HepG2 (cell line): ENCODE data around the gene ICE2. TPM values are rescaled to one million over a fixed set of nuclear protein-coding genes. Genes with fewer than 3 reads are reported as not detected.
"Not testable (repeated sequence)": the region's sequence is repeated elsewhere in the genome, so short reads cannot be mapped to it uniquely, and the experiment has no call there.

Experiments used
- ATAC-seq: fragments of 200-7000 bp; cut with Tn5 transposase; 3 replicates; pipeline ENCODE4 v1.9.1; 2020; ENCODE audit warnings: mild to moderate bottlenecking, moderate library complexity
- BruUV-seq: library from RNA; stranded (reverse); fragments of 400-500 nt; replicated peaks from 2 replicates; lab custom pipeline; 2021; lab: Mats Ljungman, UMichigan
- CTCF ChIA-PET: fragments of 300-600 bp; formaldehyde crosslinking; extraction: SDS; loops from one replicate; lab custom pipeline; 2021; ENCODE audit warnings: low total read pairs, inconsistent platforms, low intra/inter-chr PET ratio; lab: Yijun Ruan, JAX
- POLR2A ChIA-PET: fragments of 350-600 bp; sonication (Branson Sonifier 250); formaldehyde crosslinking; loops from one replicate; lab custom pipeline; 2020; ENCODE audit warnings: antibody characterized with exemption, inconsistent platforms; lab: Yijun Ruan, JAX
- DNase-seq: peaks from one replicate; pipeline ENCODE4 v3.0.0-alpha.2; 2015; ENCODE audit warnings: low spot score
- FAIRE-seq: peaks from 3 replicates; lab custom pipeline; 2011; peaks lifted over from hg19 to GRCh38; lab: Jason Lieb, UNC
- H2AFZ ChIP-seq: one replicate; pipeline ENCODE4 v1.6.1; 2011; ENCODE audit warnings: low read length, inconsistent platforms
- H3K27ac ChIP-seq: fragments of 300-600 bp; 3 replicates; pipeline ENCODE4 v1.8.0; 2011; ENCODE audit warnings: mixed run types, mild to moderate bottlenecking, mixed read lengths, low read length, inconsistent platforms; ENCODE audit not compliant: insufficient read depth; ENCODE audit errors: extremely low read length
- H3K27me3 ChIP-seq, 2 experiments: fragments of 200-600 bp in 1 of 2; 2 replicates in 1 of 2; 3 replicates in 1 of 2; pipeline versions ENCODE4 v1.6.0 to v1.8.0; 2011; ENCODE audit warnings: low read length in 2 of 2, mild to moderate bottlenecking in 2 of 2, moderate library complexity in 2 of 2, inconsistent platforms in 1 of 2; ENCODE audit not compliant: insufficient read depth in 2 of 2, control insufficient read depth in 1 of 2
- H3K36me3 ChIP-seq, 2 experiments: fragments of 200-600 bp in 1 of 2; replicated peaks in 1 of 2; 2 replicates in 1 of 2; 3 replicates in 1 of 2; pipeline versions ENCODE4 v1.5.1 to v1.8.0; 2011; ENCODE audit warnings: low read length in 2 of 2, inconsistent platforms in 1 of 2; ENCODE audit not compliant: insufficient read depth in 2 of 2, control insufficient read depth in 1 of 2
- H3K4me1 ChIP-seq: 2 replicates; pipeline ENCODE4 v1.5.1; 2012; ENCODE audit warnings: low read length, inconsistent platforms; ENCODE audit not compliant: insufficient read depth
- H3K4me2 ChIP-seq: 2 replicates; pipeline ENCODE4 v1.6.0; 2011; ENCODE audit warnings: low read depth, low read length, inconsistent platforms
- H3K4me3 ChIP-seq, 3 experiments: fragments of 200-600 bp in 1 of 3; sonication (generic), shearing (Covaris generic) in 1 of 3; replicated peaks in 1 of 3; 2 replicates each; pipeline ENCODE4 v1.5.1; 2011 to 2016; ENCODE audit warnings: low read length in 3 of 3, inconsistent platforms in 2 of 3, low read depth in 2 of 3, mild to moderate bottlenecking in 2 of 3, control low read depth in 1 of 3, mixed read lengths in 1 of 3; ENCODE audit not compliant: insufficient read depth in 1 of 3
- H3K79me2 ChIP-seq: one replicate; pipeline ENCODE4 v1.6.1; 2011; ENCODE audit warnings: low read length, inconsistent platforms; ENCODE audit not compliant: insufficient read depth
- H3K9ac ChIP-seq: 2 replicates; pipeline ENCODE4 v1.6.0; 2011; ENCODE audit warnings: mild to moderate bottlenecking, low read depth, low read length, inconsistent platforms; ENCODE audit not compliant: insufficient read depth
- H3K9me3 ChIP-seq: 2 replicates; pipeline ENCODE4 v1.5.1; 2012; ENCODE audit warnings: mild to moderate bottlenecking, low read length
- H4K20me1 ChIP-seq: 2 replicates; pipeline ENCODE4 v1.6.0; 2011; ENCODE audit warnings: inconsistent platforms, mild to moderate bottlenecking, low read length, moderate library complexity; ENCODE audit not compliant: insufficient read depth
- MEF2D ChIP-seq: sonication (generic); formaldehyde crosslinking; IDR thresholded peaks from 2 replicates; pipeline ENCODE4 v1.5.1; 2020; ENCODE audit warnings: mild to moderate bottlenecking, missing genetic modification reagents
- NCOA5 ChIP-seq: sonication (generic); formaldehyde crosslinking; IDR thresholded peaks from 2 replicates; pipeline ENCODE4 v1.4.0; 2020; ENCODE audit warnings: missing genetic modification reagents
- SUZ12 ChIP-seq: fragments of 150-350 bp; IDR thresholded peaks from 2 replicates; pipeline ENCODE4 v1.6.1; 2014; ENCODE audit warnings: low read depth, low read length
- ZMAT3 ChIP-seq: sonication (generic); formaldehyde crosslinking; conservative IDR thresholded peaks from 2 replicates; pipeline ENCODE4 v1.7.0; 2021; ENCODE audit warnings: missing genetic modification reagents
- ZMAT5 ChIP-seq: sonication (generic); formaldehyde crosslinking; IDR thresholded peaks from 2 replicates; pipeline ENCODE4 v1.5.0; 2020; ENCODE audit warnings: mild to moderate bottlenecking, low read depth, missing genetic modification reagents, borderline replicate concordance
- ZNF331 ChIP-seq: sonication (generic); formaldehyde crosslinking; IDR thresholded peaks from 2 replicates; pipeline ENCODE4 v1.4.0; 2020; ENCODE audit warnings: missing genetic modification reagents
- ZNF577 ChIP-seq: sonication (generic); formaldehyde crosslinking; IDR thresholded peaks from 2 replicates; pipeline ENCODE4 v1.4.0; 2020; ENCODE audit warnings: mild to moderate bottlenecking, low read depth, missing genetic modification reagents, borderline replicate concordance
- ZNF580 ChIP-seq: IDR thresholded peaks from 2 replicates; pipeline ENCODE4 v1.6.1; 2016; ENCODE audit warnings: low read depth, borderline replicate concordance
- WGBS: methylation state at CpG from one replicate; pipeline ENCODE4 v1.1.6; 2017; ENCODE audit warnings: low lambda C conversion rate; 5-methylcytosine and 5-hydroxymethylcytosine counted together
- in situ Hi-C: cut with HindIII; loops from 2 replicates; pipeline ENCODE4 v1.10.0; 2017; ENCODE audit warnings: low pct_unique_long_range_greater_than_20kb; ENCODE audit not compliant: extremely low pct_ligation_motif_present
- intact Hi-C: fragments of 100-400 bp; cut with micrococcal nuclease; formaldehyde crosslinking; loops from one replicate; pipeline ENCODE4 v1.10.0; 2022; ENCODE audit not compliant: unreplicated experiment
- polyA plus RNA-seq, 8 experiments: library from polyadenylated mRNA; depleted of rRNA in 3 of 8; stranded (reverse) in 7 of 8; unstranded in 1 of 8; fragments of >200 nt; fragmentation: Illumina TruSeq in 4 of 8; extraction: Trizol in 4 of 8; gene quantifications; 2 replicates each; pipeline versions ENCODE4 v1.2.1 to v1.2.3, GENCODE V29; 2011 to 2016; ENCODE audit warnings: low read depth in 4 of 8, missing spikeins in 1 of 8, mixed read lengths in 1 of 8; ENCODE audit not compliant: insufficient read depth in 1 of 8
- total RNA-seq, 5 experiments: library from RNA; depleted of rRNA; stranded (reverse); fragments of >200 nt; fragmentation: Illumina TruSeq; extraction: Trizol; gene quantifications; 2 replicates each; pipeline ENCODE4 v1.2.3, GENCODE V29; 2016; ENCODE audit warnings: low read depth in 1 of 5
- TF ChIP-seq, protein P1 (sequence below): sonication (generic); formaldehyde crosslinking; IDR thresholded peaks from 2 replicates; pipeline ENCODE4 v1.9.0; 2021; ENCODE audit warnings: missing genetic modification reagents, borderline replicate concordance
- TF ChIP-seq, protein P2 (sequence below): IDR thresholded peaks from 2 replicates; pipeline ENCODE4 v1.6.1; 2016; ENCODE audit warnings: low read depth, control low read depth

The ICE2 gene
- total and polyA plus RNA-seq, 2 of the 13 experiments (the other 11 are each of a cell fraction or from before 2014, with no cell fraction given), result 24.8 to 26.4 TPM

DNA sequence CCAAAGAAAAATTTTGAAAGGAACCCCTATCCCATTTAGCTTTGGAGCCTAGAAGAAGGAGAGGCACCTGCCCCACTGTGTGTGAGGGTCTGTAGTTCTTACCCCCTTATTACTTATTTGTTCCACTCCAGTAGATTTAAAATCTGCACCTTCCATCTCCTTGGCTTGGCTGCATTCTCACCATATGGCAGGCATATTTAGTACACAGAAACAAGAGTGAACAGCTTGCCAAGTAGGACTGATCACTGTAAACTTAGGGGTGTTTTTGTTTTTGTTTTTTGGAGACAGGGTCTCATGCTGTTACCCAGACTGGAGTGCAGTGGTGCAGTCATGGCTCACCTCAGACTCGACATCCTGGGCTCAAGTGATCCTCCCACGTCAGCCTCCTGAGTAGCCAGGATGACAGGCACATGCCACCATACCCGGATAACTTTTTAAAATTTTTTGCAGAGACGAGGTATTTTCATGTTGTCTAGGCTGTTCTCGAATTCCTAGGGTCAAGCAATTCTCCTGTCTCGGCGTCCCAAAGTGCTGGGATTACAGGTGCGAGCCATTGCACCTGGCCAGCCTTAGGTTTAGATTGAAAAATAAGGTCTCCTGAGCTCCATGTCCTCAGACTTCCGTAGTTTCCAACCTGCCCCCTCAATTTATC, 67.0 kb downstream of the ICE2 start:
- CTCF ChIA-PET, result no interaction called here
- DNase-seq (no peak), FAIRE-seq (no peak), ATAC-seq (no peak)
- Histone ChIP-seq H3K9me3 (no peaks in the 10 kb centered on the region), H3K9ac (no peak overlapping the region), H3K79me2 (no peaks in the 10 kb centered on the region), H2AFZ (no peak overlapping the region), H3K4me3 (no peak overlapping the region), H3K4me1 (peaks cover 34% of the 10 kb centered on the region), H3K36me3 (no peaks in the 10 kb centered on the region), H4K20me1 (no peaks in the 10 kb centered on the region), H3K27me3 (no peaks in the 10 kb centered on the region), H3K27ac (no peak overlapping the region), H3K4me2 (no peak overlapping the region)
- WGBS, result 94% methylated on average over 9 of the region's 9 CpGs
- intact Hi-C loops, result no loop called here
- no TSS peak for BruUV-seq
- in situ Hi-C loops, result no loop called here
- no peak for TF ChIP-seq ZNF331 (CRISPR knock-in tag)
- no peak for TF ChIP-seq SUZ12
- TF ChIP-seq, protein P1, sequence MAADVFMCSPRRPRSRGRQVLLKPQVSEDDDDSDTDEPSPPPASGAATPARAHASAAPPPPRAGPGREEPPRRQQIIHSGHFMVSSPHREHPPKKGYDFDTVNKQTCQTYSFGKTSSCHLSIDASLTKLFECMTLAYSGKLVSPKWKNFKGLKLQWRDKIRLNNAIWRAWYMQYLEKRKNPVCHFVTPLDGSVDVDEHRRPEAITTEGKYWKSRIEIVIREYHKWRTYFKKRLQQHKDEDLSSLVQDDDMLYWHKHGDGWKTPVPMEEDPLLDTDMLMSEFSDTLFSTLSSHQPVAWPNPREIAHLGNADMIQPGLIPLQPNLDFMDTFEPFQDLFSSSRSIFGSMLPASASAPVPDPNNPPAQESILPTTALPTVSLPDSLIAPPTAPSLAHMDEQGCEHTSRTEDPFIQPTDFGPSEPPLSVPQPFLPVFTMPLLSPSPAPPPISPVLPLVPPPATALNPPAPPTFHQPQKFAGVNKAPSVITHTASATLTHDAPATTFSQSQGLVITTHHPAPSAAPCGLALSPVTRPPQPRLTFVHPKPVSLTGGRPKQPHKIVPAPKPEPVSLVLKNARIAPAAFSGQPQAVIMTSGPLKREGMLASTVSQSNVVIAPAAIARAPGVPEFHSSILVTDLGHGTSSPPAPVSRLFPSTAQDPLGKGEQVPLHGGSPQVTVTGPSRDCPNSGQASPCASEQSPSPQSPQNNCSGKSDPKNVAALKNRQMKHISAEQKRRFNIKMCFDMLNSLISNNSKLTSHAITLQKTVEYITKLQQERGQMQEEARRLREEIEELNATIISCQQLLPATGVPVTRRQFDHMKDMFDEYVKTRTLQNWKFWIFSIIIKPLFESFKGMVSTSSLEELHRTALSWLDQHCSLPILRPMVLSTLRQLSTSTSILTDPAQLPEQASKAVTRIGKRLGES (CRISPR knock-in tag), result no peak
- no peak for TF ChIP-seq ZNF580
- TF ChIP-seq MEF2D (CRISPR knock-in tag), result no peak
- TF ChIP-seq ZMAT3 (CRISPR knock-in tag), result no peak
- no peak for TF ChIP-seq ZMAT5 (CRISPR knock-in tag)
- TF ChIP-seq, protein P2, sequence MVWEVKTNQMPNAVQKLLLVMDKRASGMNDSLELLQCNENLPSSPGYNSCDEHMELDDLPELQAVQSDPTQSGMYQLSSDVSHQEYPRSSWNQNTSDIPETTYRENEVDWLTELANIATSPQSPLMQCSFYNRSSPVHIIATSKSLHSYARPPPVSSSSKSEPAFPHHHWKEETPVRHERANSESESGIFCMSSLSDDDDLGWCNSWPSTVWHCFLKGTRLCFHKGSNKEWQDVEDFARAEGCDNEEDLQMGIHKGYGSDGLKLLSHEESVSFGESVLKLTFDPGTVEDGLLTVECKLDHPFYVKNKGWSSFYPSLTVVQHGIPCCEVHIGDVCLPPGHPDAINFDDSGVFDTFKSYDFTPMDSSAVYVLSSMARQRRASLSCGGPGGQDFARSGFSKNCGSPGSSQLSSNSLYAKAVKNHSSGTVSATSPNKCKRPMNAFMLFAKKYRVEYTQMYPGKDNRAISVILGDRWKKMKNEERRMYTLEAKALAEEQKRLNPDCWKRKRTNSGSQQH (CRISPR knock-in tag), result no peak
- no peak for TF ChIP-seq NCOA5 (CRISPR knock-in tag)
- no peak for TF ChIP-seq ZNF577
- POLR2A ChIA-PET, result interaction anchor here (0.6 to 1.2 kb wide), 2 partner anchors 18 to 53 kb away, joined by 3 read pairs; no protein-coding TSS in a partner anchor

- H3K9ac ChIP-seq, in situ Hi-C loops, BruUV-seq, H3K36me3 ChIP-seq, POLR2A ChIA-PET, H2AFZ ChIP-seq, H3K79me2 ChIP-seq, intact Hi-C loops, H3K27me3 ChIP-seq, H4K20me1 ChIP-seq, H3K4me3 ChIP-seq, H3K9me3 ChIP-seq, H3K27ac ChIP-seq, H3K4me2 ChIP-seq, ATAC-seq, DNase-seq, CTCF ChIA-PET, FAIRE-seq: not testable (repeated sequence)
- H3K4me1 ChIP-seq, result peaks cover 49% of the 10 kb centered on the region
- 94% methylated on average over 9 of the region's 9 CpGs for WGBS
Observed at GRCh38 chr15:60410350-60410749, 68.6 kb downstream of the ICE2 start.
